CD4-positive, alpha-beta T cell treated with Interleukin-15 for 4 hours (primary cell): ENCODE measurements around the gene EEF1A1.
"Not testable (repeated sequence)": the region's sequence is repeated elsewhere in the genome, so short reads cannot be mapped to it uniquely, and the experiment has no call there.

ENCODE experiments used
- DNase-seq: peaks from one replicate; pipeline ENCODE4 v3.0.0-alpha.2; 2020; ENCODE audit warnings: low spot score

EEF1A1 gene

DNA sequence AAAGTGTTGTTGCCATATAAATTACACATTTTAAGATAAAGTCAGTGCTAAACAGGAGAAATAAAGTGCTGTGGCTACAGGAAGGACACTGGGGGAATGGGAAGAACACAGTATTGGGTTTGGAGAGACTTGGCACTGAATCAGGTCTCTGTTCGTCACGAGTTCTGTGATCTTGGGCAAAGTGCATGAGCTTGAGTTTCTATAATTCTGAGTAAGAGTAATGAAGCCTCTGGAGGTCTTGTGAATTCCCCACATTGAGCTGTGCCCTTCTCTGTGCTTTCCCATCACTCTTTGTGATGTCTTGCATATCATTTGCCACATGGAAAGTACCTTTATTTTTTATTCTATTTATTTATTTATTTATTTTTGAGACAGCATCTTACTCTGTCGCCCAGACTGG is 16.8 kb upstream of the EEF1A1 start:
- no peak for DNase-seq

- DNase-seq: no peak
Observed at GRCh38 chr6:73534628-73535027, 13.8 kb upstream of the EEF1A1 start.

GRCh38 chr6:73532293-73532692 is 11.5 kb upstream of the EEF1A1 start:
- no peak for DNase-seq

DNA sequence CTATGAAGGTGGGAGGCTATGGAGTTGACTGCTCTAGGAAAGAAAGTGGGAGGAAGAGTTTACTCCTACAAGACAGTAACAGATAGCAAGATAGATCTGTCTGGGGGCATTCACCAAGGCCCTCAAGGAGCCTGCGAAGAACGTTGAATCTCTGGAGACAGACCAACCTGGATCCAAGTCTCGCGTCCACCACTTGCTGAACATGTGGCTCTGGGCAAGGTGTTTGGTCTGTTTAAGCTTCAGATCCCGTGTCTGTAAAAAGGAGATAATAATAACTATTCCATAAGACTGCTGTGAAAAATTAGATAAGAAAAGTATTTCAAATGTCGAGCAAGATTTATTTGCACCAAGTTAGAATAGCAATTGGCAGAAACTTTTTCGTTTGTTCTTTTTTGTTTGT is 8.1 kb upstream of the EEF1A1 start:
- no peak for DNase-seq

DNA sequence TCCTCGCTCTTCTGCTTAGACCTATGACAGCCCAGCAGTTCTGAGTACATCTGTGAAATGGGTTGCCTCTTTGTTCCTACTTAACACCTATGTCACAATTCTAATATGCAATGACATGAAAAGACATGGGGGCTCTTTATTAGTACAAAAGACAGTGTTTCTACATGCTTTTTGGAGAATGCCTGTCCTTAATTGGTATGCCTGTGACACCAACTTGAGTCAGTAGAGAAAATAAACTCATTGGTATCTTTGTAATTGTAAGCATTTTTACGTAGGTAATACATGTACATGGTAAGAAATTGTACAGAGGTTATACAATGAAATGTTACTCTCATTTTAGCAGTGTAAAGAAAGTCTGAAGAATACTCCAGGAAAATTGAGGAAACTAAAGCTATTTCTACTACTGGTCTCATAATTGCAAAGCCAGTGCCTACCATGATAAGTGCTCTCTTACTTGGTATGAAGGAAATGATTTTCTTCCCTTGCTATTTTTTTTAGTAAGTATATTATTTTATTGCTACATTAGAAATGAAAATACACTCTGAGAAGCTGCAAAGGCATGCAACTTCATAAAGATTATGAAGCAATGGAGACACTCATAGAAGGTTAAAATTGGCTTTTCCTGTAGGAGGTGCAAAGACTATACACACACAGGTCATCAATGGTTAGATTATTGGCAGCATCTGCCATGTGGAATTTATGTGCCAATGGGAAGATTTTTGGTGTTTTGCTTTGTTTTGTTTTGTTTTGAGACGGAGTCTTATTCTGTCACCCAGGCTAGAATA is 4.9 kb upstream of the EEF1A1 start:
- no peak for DNase-seq

GRCh38 chr6:73523434-73524123 is 2.7 kb upstream of the EEF1A1 start:
- DNase-seq: peak; percentile 76

DNA sequence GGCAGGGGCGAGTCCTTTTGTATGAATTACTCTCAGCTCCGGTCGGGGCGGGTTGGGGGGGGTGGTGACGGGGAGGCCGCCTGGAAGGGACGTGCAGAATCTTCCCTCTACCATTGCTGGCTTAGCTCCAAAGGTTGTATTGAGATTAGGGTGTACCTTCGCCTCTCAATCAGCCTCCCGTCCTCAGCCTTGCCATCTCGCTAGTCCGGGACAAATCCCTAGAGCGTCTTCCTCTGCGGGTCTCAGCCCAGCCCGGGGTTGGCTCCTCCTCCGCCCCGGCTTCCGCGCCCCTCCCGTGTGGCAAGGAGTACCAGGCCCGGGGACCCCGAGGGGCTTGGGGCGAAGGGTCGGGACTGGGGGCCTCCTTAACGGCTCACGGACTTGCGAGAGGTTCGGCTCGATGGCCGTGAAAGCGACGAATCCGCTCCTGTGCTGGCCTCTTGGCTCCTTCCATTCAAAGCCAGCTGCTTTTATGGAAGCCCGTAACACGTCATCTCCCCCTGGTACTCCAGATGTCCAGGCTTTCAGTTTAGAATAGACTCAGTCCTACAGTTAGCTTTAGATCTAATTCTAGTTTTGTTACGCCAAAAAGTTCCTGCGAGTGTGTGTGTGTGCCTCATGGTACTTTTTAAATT is 636 bp upstream of the EEF1A1 start:
- DNase-seq: no peak

GRCh38 chr6:73519926-73520687 is 725 bp downstream of the EEF1A1 start:
- DNase-seq: peak; percentile 84

DNA sequence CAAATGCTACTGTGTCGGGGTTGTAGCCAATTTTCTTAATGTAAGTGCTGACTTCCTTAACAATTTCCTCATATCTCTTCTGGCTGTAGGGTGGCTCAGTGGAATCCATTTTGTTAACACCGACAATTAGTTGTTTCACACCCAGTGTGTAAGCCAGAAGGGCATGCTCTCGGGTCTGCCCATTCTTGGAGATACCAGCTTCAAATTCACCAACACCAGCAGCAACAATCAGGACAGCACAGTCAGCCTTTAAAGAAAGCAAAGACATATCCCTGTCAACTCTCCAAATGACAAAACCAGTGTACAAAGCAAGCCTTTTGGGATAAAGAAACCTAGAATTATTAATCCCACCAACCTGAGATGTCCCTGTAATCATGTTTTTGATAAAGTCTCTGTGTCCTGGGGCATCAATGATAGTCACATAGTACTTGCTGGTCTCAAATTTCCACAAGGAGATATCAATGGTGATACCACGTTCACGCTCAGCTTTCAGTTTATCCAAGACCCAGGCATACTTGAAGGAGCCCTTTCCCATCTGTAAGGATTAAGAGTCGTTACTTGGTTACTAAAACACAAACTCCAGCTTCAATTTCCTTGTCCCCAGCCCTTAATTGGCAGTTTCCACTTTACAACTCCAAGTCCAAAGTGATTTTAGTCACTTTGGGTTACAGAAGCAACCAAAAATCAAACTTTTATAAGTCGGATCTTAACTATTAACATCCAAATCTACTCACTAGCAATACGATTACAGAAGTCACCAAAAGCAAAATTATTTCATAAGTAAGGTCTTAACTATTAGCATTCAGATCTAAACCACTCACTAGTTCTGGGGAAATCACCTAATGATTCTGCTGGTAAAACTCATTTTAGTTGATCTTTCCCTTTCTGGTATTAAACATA is 1.6 kb downstream of the EEF1A1 start:
- not testable (repeated sequence) for DNase-seq

DNA sequence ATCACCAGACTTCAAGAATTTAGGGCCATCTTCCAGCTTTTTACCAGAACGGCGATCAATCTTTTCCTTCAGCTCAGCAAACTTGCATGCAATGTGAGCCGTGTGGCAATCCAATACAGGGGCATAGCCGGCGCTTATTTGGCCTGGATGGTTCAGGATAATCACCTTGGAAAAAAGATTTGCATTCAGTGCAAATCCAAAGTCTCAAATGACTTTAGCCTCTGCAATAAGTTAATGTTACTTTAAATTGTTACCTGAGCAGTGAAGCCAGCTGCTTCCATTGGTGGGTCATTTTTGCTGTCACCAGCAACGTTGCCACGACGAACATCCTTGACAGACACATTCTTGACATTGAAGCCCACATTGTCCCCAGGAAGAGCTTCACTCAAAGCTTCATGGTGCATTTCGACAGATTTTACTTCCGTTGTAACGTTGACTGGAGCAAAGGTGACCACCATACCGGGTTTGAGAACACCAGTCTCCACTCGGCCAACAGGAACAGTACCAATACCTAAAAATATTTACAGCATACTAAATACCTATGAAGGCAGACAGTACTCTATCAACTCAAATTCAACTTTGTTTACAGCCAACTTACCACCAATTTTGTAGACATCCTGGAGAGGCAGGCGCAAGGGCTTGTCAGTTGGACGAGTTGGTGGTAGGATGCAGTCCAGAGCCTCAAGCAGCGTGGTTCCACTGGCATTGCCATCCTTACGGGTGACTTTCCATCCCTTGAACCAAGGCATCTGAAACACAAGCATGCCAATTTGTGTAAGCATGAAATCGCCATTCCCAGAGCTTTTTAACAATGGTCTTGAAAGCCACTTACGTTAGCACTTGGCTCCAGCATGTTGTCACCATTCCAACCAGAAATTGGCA is 2.5 kb downstream of the EEF1A1 start:
- not testable (repeated sequence) for DNase-seq

DNA sequence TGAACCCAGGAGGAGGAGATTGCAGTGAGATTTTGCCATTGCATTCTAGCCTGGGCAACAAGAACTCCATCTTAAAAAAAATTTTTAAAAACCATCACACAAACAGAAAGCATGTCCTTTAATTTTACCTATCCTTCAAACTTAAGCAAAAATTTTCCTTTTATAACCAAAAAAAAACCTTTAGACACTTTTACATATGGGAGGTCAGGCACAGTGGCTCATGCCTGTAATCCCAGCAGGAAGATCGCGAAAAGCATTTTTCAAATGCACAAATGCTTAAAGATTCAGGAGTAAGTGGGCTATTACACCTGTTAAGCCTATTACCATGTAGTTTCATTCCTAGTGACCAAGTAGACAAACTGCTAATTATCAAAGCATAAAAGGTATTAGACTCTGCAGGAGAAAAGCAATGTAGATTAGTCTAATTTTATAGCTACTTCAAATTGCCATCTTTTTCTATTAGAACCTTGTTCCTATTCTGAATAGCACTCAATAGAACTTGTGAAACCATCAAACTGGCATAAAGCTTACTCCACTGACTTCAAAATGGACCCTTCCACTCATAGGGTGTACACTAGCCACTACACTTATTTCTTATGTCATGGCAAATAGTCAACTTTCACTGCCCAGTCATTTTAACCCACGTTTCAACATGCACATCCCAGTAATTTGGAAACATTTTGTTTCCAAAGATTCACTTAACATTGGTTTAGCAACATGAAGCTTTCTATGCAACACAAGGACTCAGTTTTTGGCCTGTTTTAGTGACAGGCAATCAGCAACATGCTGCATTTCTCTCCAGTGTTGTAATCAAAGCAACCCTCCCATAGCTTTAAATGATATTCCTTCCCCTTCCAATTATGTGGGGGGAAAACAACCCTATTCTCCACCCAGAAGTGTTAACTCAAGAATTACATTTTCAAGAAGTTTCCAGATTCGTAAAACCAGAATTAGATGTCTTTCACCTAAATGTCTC is 4.0 kb downstream of the EEF1A1 start:
- no peak for DNase-seq

GRCh38 chr6:73515204-73515655 is 5.6 kb downstream of the EEF1A1 start:
- no peak for DNase-seq

- no peak for DNase-seq
Observed at GRCh38 chr6:73514746-73515110, 6.1 kb downstream of the EEF1A1 start.

DNA sequence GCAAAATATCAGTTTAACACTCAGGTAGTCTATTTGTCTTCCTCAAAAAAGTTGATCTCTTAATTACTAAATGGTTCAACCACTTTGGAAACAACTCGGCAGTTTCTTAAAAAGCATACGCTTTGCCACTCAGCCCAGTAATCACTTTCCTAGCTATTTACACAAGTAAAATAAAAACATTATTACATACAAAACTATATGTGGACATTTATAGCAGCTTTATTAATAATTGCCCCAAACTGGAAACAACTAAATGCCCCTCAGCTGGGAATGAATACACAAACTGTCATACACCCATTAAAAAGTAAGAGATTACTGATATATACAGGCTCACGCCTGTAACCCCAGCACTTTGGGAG is 7.4 kb downstream of the EEF1A1 start:
- DNase-seq: no peak

DNA sequence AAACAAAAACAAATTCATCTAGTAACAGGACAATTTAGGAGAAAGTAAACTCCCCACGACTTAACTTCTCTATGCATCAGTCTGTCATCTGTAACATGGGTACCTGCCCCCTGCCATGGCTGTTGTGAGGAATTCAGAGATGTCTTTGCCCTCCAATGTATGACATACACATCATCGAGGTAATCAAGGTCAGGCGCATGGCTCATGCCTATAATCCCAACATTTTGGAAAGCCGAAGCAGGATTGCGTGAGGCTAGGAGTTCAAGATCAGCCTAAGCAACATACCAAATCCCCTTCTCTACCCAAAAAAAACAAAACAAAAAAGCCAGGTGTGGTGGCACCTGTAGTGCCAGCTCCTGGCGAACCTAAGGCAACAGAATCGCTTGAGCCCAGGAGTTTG is 9.0 kb downstream of the EEF1A1 start:
- no peak for DNase-seq

GRCh38 chr6:73509851-73510250 is 11.0 kb downstream of the EEF1A1 start:
- DNase-seq: no peak

GRCh38 chr6:73508776-73509175 is 12.1 kb downstream of the EEF1A1 start:
- no peak for DNase-seq

GRCh38 chr6:73506246-73506645 is 14.6 kb downstream of the EEF1A1 start:
- DNase-seq: no peak

GRCh38 chr6:73505705-73506104 is 15.1 kb downstream of the EEF1A1 start:
- not testable (repeated sequence) for DNase-seq
